Measurements from ENCODE around the gene CNNM3. TPM values are rescaled to one million over a fixed set of nuclear protein-coding genes. Genes with fewer than 3 reads are reported as not detected.

CNNM3 gene
- total and polyA plus RNA-seq, 4 donors, result 10.0 to 19.8 (median 16.1) TPM

DNA sequence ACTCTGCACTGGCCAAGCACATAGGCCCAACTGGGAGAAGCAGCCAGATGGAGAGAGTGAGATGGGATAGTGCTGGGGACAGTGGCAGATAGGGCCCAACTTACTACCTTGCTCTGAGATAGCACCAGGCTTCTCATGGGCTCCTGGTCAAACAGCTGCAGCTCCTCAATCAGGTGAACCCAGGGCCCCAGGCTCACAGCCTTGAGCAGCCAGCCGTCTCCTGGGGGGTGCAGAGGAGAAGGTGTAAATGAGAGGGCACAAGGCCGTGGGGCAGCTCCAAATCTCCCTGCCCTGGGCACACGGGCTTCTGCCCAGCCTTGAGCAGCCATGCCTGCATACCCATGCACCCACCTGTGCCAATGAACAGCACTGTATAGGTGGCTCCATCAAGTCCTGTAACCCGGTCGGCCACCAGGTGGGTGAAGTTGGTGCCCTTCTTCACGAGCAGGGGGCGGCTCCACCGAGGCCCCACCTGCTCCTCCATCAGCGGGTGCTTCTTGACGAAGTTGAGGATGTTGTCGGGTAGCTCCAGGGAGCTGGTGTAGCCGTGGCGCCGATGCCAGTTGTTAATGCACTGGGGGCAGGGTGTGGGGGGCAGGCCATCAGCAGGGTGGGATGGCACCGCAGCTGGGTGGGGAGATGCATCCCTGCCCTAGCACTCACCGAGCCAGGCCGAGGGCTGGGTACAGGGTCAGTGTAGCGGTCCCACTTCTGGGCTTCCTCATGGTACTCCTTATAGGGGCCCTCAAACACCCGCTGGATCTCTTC is 47.7 kb downstream of the CNNM3 start:
- no peak for TF ChIP-seq TAF1 (conservative IDR thresholded peaks at IDR 0.05)
- TF ChIP-seq YY1 (IDR thresholded peaks at IDR 0.05), result no peak
- TF ChIP-seq HNF4A (conservative IDR thresholded peaks at IDR 0.05), result no peak
- TF ChIP-seq NR2F2 (IDR thresholded peaks at IDR 0.05), result no peak
- TF ChIP-seq, protein P1, sequence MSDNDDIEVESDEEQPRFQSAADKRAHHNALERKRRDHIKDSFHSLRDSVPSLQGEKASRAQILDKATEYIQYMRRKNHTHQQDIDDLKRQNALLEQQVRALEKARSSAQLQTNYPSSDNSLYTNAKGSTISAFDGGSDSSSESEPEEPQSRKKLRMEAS (IDR thresholded peaks at IDR 0.05), result no peak
- no peak for TF ChIP-seq GABPA (IDR thresholded peaks at IDR 0.05 in 1 of 2, conservative IDR thresholded peaks at IDR 0.05 in 1 of 2)
- TF ChIP-seq FOXA1 (IDR thresholded peaks at IDR 0.05), result no peak
- TF ChIP-seq RAD21 (IDR thresholded peaks at IDR 0.05), result no peak
- no peak for TF ChIP-seq SP1 (IDR thresholded peaks at IDR 0.05)
- no peak overlapping the region for H3K4me3 ChIP-seq (ENCODE audit: low read depth in 1 of 3, low read length in 3 of 3)
- no peak overlapping the region for H3K9ac ChIP-seq (ENCODE audit: low read depth in 1 of 2, low read length in 2 of 2)
- H3K9me3 ChIP-seq (ENCODE audit: control insufficient read depth in 4 of 4, low read length in 3 of 4), result no peaks in the 10 kb centered on the region
- peaks cover 7 to 38% (median 14%) of the 10 kb centered on the region in 4 donors for H3K36me3 ChIP-seq (ENCODE audit: control insufficient read depth in 4 of 4, insufficient read depth in 3 of 4, low read depth in 1 of 4, low read length in 3 of 4)
- peaks cover 19 to 80% (median 59%) of the 10 kb centered on the region in 4 donors for H3K4me1 ChIP-seq (ENCODE audit: control insufficient read depth in 4 of 4, insufficient read depth in 4 of 4, low read length in 3 of 4)
- H3K27ac ChIP-seq (ENCODE audit: low read depth in 1 of 2, low read length in 2 of 2), result peak overlapping the region in 1 of 2 donors; percentile 65
- no peak for DNase-seq (ENCODE audit: low spot score)
- H3K27me3 ChIP-seq (ENCODE audit: control insufficient read depth in 4 of 4, insufficient read depth in 4 of 4, low read length in 3 of 4), result no peaks in the 10 kb centered on the region
- whole genome bisulfite sequencing, result 92% methylated on average over 19 of the region's 19 CpGs

DNA sequence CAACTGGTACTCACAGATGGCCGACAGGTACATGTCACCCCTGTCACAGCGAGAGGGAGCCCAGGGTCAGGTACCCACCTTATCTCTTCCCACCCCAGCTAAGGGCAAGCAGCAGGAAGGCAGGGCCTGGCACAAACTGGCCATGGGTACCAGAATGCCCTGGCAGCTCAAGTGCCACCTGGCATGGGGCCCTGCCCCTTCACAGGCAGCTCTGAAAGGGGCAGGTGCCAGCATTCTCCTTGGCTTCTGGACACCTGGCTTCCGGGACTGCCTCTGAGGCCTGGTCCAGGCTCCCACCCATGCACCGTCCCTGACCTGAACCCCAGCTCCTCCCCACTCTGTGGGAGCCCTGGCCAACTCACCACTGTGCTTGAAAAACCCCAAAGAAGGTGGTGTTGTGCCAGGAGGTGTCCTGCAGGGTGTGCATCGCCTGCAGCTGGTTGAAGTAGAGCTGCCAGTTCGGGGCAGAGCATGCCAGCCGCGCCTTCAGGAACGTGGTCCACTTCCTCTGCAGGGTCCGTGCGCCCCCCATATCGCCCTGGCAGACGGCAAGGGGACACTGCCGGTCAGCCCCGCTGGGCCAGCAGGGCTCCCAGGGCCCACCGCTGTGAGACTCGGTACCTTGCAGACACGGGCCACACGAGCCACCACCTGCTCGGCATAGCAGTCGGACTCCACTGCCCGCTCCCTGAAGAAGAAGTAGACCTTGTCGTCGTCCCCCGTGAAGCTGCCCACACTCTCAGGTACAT is 48.4 kb downstream of the CNNM3 start:
- Histone ChIP-seq H3K4me1 (ENCODE audit: control insufficient read depth in 4 of 4, insufficient read depth in 4 of 4, low read length in 3 of 4) (peaks cover 19 to 73% (median 54%) of the 10 kb centered on the region in 4 donors), H3K9me3 (ENCODE audit: control insufficient read depth in 4 of 4, low read length in 3 of 4) (no peaks in the 10 kb centered on the region), H3K9ac (ENCODE audit: low read depth in 1 of 2, low read length in 2 of 2) (no peak overlapping the region), H3K27ac (ENCODE audit: low read depth in 1 of 2, low read length in 2 of 2) (peak overlapping the region; percentile 21 to 38), H3K27me3 (ENCODE audit: control insufficient read depth in 4 of 4, insufficient read depth in 4 of 4, low read length in 3 of 4) (no peaks in the 10 kb centered on the region), H3K36me3 (ENCODE audit: control insufficient read depth in 4 of 4, insufficient read depth in 3 of 4, low read depth in 1 of 4, low read length in 3 of 4) (peaks cover 7 to 38% (median 14%) of the 10 kb centered on the region in 4 donors), H3K4me3 (ENCODE audit: low read depth in 1 of 3, low read length in 3 of 3) (no peak overlapping the region)
- no peak for DNase-seq (ENCODE audit: low spot score)
- TF ChIP-seq SP1 (IDR thresholded peaks at IDR 0.05), result no peak
- TF ChIP-seq RXRA (IDR thresholded peaks at IDR 0.05), result no peak
- TF ChIP-seq, protein P2, sequence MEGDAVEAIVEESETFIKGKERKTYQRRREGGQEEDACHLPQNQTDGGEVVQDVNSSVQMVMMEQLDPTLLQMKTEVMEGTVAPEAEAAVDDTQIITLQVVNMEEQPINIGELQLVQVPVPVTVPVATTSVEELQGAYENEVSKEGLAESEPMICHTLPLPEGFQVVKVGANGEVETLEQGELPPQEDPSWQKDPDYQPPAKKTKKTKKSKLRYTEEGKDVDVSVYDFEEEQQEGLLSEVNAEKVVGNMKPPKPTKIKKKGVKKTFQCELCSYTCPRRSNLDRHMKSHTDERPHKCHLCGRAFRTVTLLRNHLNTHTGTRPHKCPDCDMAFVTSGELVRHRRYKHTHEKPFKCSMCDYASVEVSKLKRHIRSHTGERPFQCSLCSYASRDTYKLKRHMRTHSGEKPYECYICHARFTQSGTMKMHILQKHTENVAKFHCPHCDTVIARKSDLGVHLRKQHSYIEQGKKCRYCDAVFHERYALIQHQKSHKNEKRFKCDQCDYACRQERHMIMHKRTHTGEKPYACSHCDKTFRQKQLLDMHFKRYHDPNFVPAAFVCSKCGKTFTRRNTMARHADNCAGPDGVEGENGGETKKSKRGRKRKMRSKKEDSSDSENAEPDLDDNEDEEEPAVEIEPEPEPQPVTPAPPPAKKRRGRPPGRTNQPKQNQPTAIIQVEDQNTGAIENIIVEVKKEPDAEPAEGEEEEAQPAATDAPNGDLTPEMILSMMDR (IDR thresholded peaks at IDR 0.05; ENCODE audit: low read depth, low read length, missing input control), result no peak
- TF ChIP-seq GABPA (IDR thresholded peaks at IDR 0.05 in 1 of 2, conservative IDR thresholded peaks at IDR 0.05 in 1 of 2), result no peak
- TF ChIP-seq JUND (IDR thresholded peaks at IDR 0.05), result no peak
- TF ChIP-seq RAD21 (IDR thresholded peaks at IDR 0.05), result no peak
- TF ChIP-seq HNF4A (conservative IDR thresholded peaks at IDR 0.05), result no peak
- WGBS, result 79% methylated on average over 25 of the region's 25 CpGs

DNA sequence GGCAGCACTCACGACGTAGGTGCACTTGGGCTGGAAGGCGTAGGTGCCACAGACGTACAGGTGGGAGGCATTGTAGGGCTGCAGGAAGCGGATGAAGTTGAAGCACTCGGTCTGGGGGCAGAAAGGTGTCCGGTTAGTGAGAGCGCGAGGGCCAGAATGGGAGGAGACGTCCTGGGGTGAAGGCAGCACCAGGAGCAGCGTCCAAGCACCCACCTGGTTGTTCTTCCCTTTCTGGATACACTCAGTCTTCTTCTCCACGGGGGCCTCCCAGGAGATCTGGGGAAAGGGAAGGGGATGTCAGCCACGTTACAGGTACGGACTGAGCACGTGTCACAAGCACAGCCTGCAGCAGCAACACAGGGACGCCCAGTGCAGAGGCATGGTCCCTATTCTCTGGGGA is 49.6 kb downstream of the CNNM3 start:
- Histone ChIP-seq H3K36me3 (ENCODE audit: control insufficient read depth in 4 of 4, insufficient read depth in 3 of 4, low read depth in 1 of 4, low read length in 3 of 4) (peaks cover 7 to 38% (median 14%) of the 10 kb centered on the region in 4 donors), H3K4me3 (ENCODE audit: low read depth in 1 of 3, low read length in 3 of 3) (no peak overlapping the region), H3K27me3 (ENCODE audit: control insufficient read depth in 4 of 4, insufficient read depth in 4 of 4, low read length in 3 of 4) (no peaks in the 10 kb centered on the region), H3K9ac (ENCODE audit: low read depth in 1 of 2, low read length in 2 of 2) (no peak overlapping the region), H3K27ac (ENCODE audit: low read depth in 1 of 2, low read length in 2 of 2) (no peak overlapping the region), H3K4me1 (ENCODE audit: control insufficient read depth in 4 of 4, insufficient read depth in 4 of 4, low read length in 3 of 4) (peaks cover 18 to 64% (median 53%) of the 10 kb centered on the region in 4 donors), H3K9me3 (ENCODE audit: control insufficient read depth in 4 of 4, low read length in 3 of 4) (no peaks in the 10 kb centered on the region)
- no peak for TF ChIP-seq YY1 (IDR thresholded peaks at IDR 0.05)
- DNase-seq (ENCODE audit: low spot score), result no peak
- 89% methylated on average over 16 of the region's 16 CpGs for WGBS

All from liver (tissue), 9 donors.